Smooth muscle cell (in vitro differentiated cells): ENCODE data around the gene SHC2. TPM values are rescaled to one million over a fixed set of nuclear protein-coding genes. Genes with fewer than 3 reads are reported as not detected.

Source experiments
- DNase-seq: peaks from one replicate; lab custom pipeline; 2025; ENCODE audit not compliant: unreplicated experiment; lab: John Stamatoyannopoulos, UW
- H2AFZ ChIP-seq: fragments of 200-600 bp; sonication (generic); 2 replicates; pipeline ENCODE4 v1.6.0; 2016; ENCODE audit warnings: antibody characterized with exemption, low read depth, mild to moderate bottlenecking
- H3F3A ChIP-seq: fragments of 200-600 bp; sonication (generic); 2 replicates; pipeline ENCODE4 v1.6.0; 2017; ENCODE audit warnings: antibody characterized with exemption, low read depth
- H3K27ac ChIP-seq: fragments of 200-600 bp; sonication (generic); 2 replicates; pipeline ENCODE4 v1.5.1; 2016; ENCODE audit warnings: low read depth, mild to moderate bottlenecking
- H3K27me3 ChIP-seq: fragments of 200-600 bp; sonication (generic); 2 replicates; pipeline ENCODE4 v1.6.1; 2016; ENCODE audit warnings: low read depth, mild to moderate bottlenecking
- H3K36me3 ChIP-seq: fragments of 200-600 bp; sonication (generic); 2 replicates; pipeline ENCODE4 v1.5.1; 2016; ENCODE audit warnings: low read depth
- H3K4me1 ChIP-seq: fragments of 200-600 bp; sonication (generic); 2 replicates; pipeline ENCODE4 v1.5.1; 2016; ENCODE audit warnings: low read depth
- H3K4me2 ChIP-seq: fragments of 200-600 bp; sonication (generic); 2 replicates; pipeline ENCODE4 v1.6.0; 2016; ENCODE audit warnings: mild to moderate bottlenecking
- H3K4me3 ChIP-seq: fragments of 200-600 bp; sonication (generic); 2 replicates; pipeline ENCODE4 v1.5.1; 2016; ENCODE audit warnings: mild to moderate bottlenecking
- H3K79me2 ChIP-seq: fragments of 200-600 bp; sonication (generic); 2 replicates; pipeline ENCODE4 v1.6.0; 2016; ENCODE audit warnings: low read depth, mild to moderate bottlenecking
- H3K9ac ChIP-seq: fragments of 200-600 bp; sonication (generic); 2 replicates; pipeline ENCODE4 v1.6.0; 2016; ENCODE audit warnings: low read depth
- H3K9me3 ChIP-seq: fragments of 200-600 bp; sonication (generic); replicated peaks from 2 replicates; pipeline ENCODE4 v1.5.1; 2016; ENCODE audit warnings: low read depth
- H4K20me1 ChIP-seq: fragments of 200-600 bp; sonication (generic); 2 replicates; pipeline ENCODE4 v1.6.0; 2016; ENCODE audit warnings: low read depth
- WGBS: methylation state at CpG from one replicate; pipeline ENCODE4 v1.1.7; 2016; ENCODE audit warnings: low lambda C conversion rate; 5-methylcytosine and 5-hydroxymethylcytosine counted together
- polyA plus RNA-seq: library from polyadenylated mRNA; unstranded; fragments of >200 nt; fragmentation: Nextera tagmentation; extraction: Ambion mirVana; gene quantifications from 2 replicates; pipeline ENCODE4 v1.2.1, GENCODE V29; 2016
- total RNA-seq: library from RNA; depleted of rRNA; stranded (reverse); fragments of >200 nt; gene quantifications from 2 replicates; pipeline ENCODE4 v1.2.3, GENCODE V29; 2014
- TF ChIP-seq, protein P1 (sequence below): fragments of 200-600 bp; sonication (generic); IDR thresholded peaks from 2 replicates; pipeline ENCODE4 v1.5.1; 2017; ENCODE audit warnings: borderline replicate concordance, mild to moderate bottlenecking, antibody characterized with exemption; ENCODE audit not compliant: insufficient read depth, poor library complexity, severe bottlenecking

The SHC2 gene
- total and polyA plus RNA-seq, 2 experiments from 2014 or later = 15.6 to 29.3 TPM

- Histone ChIP-seq H3K4me2 (peak overlapping the region; percentile 17), H3K9ac (no peak overlapping the region), H2AFZ (no peak overlapping the region), H3K4me1 (no peaks in the 10 kb centered on the region), H3K27me3 (no peaks in the 10 kb centered on the region), H3K9me3 (no peaks in the 10 kb centered on the region), H3F3A (no peaks in the 10 kb centered on the region), H3K4me3 (no peak overlapping the region), H3K27ac (no peak overlapping the region), H3K79me2 (no peaks in the 10 kb centered on the region), H4K20me1 (no peaks in the 10 kb centered on the region), H3K36me3 (no peaks in the 10 kb centered on the region)
- TF ChIP-seq, protein P1, sequence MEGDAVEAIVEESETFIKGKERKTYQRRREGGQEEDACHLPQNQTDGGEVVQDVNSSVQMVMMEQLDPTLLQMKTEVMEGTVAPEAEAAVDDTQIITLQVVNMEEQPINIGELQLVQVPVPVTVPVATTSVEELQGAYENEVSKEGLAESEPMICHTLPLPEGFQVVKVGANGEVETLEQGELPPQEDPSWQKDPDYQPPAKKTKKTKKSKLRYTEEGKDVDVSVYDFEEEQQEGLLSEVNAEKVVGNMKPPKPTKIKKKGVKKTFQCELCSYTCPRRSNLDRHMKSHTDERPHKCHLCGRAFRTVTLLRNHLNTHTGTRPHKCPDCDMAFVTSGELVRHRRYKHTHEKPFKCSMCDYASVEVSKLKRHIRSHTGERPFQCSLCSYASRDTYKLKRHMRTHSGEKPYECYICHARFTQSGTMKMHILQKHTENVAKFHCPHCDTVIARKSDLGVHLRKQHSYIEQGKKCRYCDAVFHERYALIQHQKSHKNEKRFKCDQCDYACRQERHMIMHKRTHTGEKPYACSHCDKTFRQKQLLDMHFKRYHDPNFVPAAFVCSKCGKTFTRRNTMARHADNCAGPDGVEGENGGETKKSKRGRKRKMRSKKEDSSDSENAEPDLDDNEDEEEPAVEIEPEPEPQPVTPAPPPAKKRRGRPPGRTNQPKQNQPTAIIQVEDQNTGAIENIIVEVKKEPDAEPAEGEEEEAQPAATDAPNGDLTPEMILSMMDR = no peak
- DNase-seq = no peak
- 57% methylated on average over 23 of the region's 23 CpGs for WGBS
Observed at GRCh38 chr19:472005-472858, 11.4 kb upstream of the SHC2 start.

DNA sequence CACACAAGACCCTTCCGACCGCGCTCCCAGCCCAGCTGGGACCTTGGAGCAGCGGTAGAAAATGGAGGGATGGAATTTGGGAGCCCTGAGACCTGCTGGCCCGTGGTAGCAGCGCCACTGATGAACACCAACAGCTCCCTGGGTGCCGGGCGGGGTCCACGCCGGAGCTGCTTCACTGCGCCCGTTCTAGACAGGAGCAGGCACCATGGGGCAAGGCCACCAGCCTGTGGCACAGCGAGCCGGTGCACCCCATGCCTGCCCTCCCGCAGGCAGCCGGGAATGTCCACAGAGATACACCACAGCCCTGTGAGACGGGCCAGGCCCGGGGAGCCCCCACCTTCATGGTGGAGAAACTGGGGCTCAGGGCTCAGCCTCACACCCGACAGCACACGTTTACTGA, 9.9 kb upstream of the SHC2 start:
- Histone ChIP-seq H3K4me2 (no peak overlapping the region), H3K27ac (no peak overlapping the region), H3K79me2 (no peaks in the 10 kb centered on the region), H3F3A (no peaks in the 10 kb centered on the region), H3K27me3 (no peaks in the 10 kb centered on the region), H3K9me3 (no peaks in the 10 kb centered on the region), H4K20me1 (no peaks in the 10 kb centered on the region), H3K4me3 (no peak overlapping the region), H3K4me1 (no peaks in the 10 kb centered on the region), H3K9ac (no peak overlapping the region), H3K36me3 (no peaks in the 10 kb centered on the region), H2AFZ (no peak overlapping the region)
- WGBS = 95% methylated on average over 20 of the region's 20 CpGs
- DNase-seq = no peak
- TF ChIP-seq, protein P1 = no peak

DNA sequence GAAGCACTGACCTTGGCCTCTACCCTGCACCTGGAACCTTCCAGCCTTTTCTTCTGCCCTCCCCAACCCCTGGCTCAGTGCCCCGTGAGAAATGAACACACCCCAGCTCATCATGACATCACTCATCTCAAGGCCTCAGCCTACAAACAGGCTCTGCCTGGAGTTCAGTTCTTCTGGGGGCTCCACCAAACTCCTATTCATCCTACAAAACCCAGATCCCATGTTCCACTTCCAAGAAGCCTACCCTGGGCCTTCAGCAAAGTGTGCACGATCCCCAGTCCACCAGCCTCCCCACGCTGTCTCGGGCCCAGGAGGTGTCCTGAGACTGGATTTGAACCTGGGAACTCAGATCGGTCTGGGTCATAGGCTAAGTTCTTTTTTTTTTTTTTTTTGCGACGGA, 9.0 kb upstream of the SHC2 start:
- H3K4me3 ChIP-seq = no peak overlapping the region
- no peaks in the 10 kb centered on the region for H3K27me3 ChIP-seq
- no peak overlapping the region for H3K9ac ChIP-seq
- H4K20me1 ChIP-seq = no peaks in the 10 kb centered on the region
- no peaks in the 10 kb centered on the region for H3K9me3 ChIP-seq
- H3K79me2 ChIP-seq = no peaks in the 10 kb centered on the region
- H2AFZ ChIP-seq = no peak overlapping the region
- H3K4me2 ChIP-seq = no peak overlapping the region
- H3K36me3 ChIP-seq = no peaks in the 10 kb centered on the region
- no peaks in the 10 kb centered on the region for H3K4me1 ChIP-seq
- no peaks in the 10 kb centered on the region for H3F3A ChIP-seq
- no peak overlapping the region for H3K27ac ChIP-seq
- WGBS = 84% methylated on average over 7 of the region's 7 CpGs
- TF ChIP-seq, protein P1 = no peak
- no peak for DNase-seq
